ENCODE data around the gene DOP1A.

The DOP1A gene

GRCh38 chr6:83167726-83168278, 100.3 kb downstream of the DOP1A start:
- no peak overlapping the region for H3K4me3 ChIP-seq (ENCODE audit: low read length)
- no peak for DNase-seq (ENCODE audit: low read depth)
- TF ChIP-seq, protein P1, sequence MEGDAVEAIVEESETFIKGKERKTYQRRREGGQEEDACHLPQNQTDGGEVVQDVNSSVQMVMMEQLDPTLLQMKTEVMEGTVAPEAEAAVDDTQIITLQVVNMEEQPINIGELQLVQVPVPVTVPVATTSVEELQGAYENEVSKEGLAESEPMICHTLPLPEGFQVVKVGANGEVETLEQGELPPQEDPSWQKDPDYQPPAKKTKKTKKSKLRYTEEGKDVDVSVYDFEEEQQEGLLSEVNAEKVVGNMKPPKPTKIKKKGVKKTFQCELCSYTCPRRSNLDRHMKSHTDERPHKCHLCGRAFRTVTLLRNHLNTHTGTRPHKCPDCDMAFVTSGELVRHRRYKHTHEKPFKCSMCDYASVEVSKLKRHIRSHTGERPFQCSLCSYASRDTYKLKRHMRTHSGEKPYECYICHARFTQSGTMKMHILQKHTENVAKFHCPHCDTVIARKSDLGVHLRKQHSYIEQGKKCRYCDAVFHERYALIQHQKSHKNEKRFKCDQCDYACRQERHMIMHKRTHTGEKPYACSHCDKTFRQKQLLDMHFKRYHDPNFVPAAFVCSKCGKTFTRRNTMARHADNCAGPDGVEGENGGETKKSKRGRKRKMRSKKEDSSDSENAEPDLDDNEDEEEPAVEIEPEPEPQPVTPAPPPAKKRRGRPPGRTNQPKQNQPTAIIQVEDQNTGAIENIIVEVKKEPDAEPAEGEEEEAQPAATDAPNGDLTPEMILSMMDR (conservative IDR thresholded peaks at IDR 0.05; ENCODE audit: low read depth, low read length) = no peak

- TF ChIP-seq, protein P1 (conservative IDR thresholded peaks at IDR 0.05; ENCODE audit: low read depth, low read length) = no peak
- no peak for DNase-seq (ENCODE audit: low read depth)
- no peak overlapping the region for H3K4me3 ChIP-seq (ENCODE audit: low read length)
Measured at GRCh38 chr6:83168556-83168955, 101.1 kb downstream of the DOP1A start.

DNA sequence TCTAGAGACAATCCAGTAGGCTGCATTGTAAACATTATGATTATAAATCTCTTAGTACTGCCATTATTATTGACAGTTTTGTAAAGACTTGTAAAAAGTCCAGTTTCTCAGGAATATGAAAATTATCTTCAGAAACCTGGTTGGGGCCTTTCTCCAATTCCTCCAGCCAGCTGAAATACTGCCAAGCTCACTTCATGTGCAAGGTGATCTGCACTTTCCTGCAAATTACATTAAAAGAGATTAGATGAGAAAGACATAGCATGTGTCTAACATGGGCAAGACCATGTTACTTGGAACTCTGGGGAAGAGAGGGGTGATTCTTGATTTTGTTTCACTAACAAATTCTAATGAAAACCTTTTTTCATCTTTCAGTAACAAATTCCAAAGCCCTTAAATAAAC, 101.6 kb downstream of the DOP1A start:
- no peak for DNase-seq (ENCODE audit: low read depth)
- no peak overlapping the region for H3K4me3 ChIP-seq (ENCODE audit: low read length)
- TF ChIP-seq, protein P1 (conservative IDR thresholded peaks at IDR 0.05; ENCODE audit: low read depth, low read length) = no peak

DNA sequence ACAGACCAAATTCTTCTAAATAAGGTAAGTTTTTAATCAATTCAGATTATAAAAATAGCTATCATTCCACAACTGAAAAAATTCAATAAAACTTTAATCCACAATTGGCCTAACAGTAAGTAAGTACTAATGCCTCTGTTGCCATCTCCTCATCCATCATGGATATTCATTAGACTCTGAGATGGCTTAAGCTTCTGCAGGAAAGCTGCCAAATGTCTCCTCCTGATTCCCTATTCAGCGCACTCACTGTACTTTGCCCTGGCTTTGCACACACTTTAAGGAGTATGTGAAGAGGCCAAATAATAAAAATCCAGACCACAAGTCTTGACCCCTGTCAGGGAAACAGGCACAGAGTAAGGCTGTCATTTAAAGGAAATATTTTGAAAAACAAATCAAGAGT, 102.0 kb downstream of the DOP1A start:
- TF ChIP-seq, protein P1 (conservative IDR thresholded peaks at IDR 0.05; ENCODE audit: low read depth, low read length) = no peak

GRCh38 chr6:83176246-83176645, 108.8 kb downstream of the DOP1A start:
- H3K4me3 ChIP-seq (ENCODE audit: low read length) = no peak overlapping the region
- TF ChIP-seq, protein P1 (conservative IDR thresholded peaks at IDR 0.05; ENCODE audit: low read depth, low read length) = no peak
- no peak for DNase-seq (ENCODE audit: low read depth)

More for the DNA sequence above, 102.0 kb downstream of the DOP1A start:
- peak; percentile 75 for DNase-seq (ENCODE audit: low read depth)
- H3K4me3 ChIP-seq (ENCODE audit: low read length) = no peak overlapping the region

DNA sequence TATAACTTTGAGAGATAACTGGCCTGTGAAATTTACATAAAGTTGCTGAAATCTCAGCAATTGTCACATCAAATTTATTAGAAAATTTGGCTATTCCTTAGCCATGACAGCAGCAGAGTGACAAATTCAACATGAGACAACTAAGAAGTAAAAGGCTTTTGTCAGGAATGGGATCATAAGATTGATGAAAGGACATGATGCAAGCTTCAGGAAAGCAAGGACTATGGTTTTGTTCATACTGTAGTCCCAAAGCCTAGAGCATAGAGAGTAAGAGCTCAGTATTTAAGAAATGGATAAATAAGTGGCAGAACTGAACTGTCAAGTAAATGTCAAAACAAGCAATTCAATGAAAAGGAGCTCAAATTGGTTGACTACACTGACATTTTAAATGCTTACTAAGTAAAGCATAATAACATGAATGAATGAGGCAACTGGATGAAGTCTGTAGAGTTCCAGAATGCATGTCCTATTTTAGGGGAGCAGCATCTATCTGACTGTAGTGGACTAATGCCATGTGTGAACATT, 113.0 kb downstream of the DOP1A start:
- no peak overlapping the region for H3K4me3 ChIP-seq (ENCODE audit: low read length)
- DNase-seq (ENCODE audit: low read depth) = no peak
- TF ChIP-seq, protein P1 (conservative IDR thresholded peaks at IDR 0.05; ENCODE audit: low read depth, low read length) = no peak

DNA sequence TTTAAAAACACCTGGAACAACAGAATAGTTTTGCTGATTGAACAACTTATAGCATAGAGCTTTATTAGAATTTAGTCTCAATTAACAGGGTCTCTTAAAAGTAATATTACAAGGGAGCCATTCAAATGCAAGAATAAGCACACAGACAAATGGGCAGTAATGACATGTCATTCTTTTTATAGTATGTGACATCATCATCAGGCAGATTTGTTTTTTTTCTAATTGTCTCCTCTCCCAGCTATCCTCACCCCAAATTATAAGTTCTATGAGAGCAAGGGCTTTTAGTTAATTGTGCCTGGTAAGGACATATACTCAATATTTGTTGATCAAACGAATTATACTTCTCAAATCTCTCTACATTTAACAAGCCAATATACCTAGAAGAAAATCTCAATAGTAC, 114.6 kb downstream of the DOP1A start:
- H3K4me3 ChIP-seq (ENCODE audit: low read length) = no peak overlapping the region
- TF ChIP-seq, protein P1 (conservative IDR thresholded peaks at IDR 0.05; ENCODE audit: low read depth, low read length) = no peak
- DNase-seq (ENCODE audit: low read depth) = no peak
